ENCODE data around the gene CDKN2AIP.

Gene CDKN2AIP

GRCh38 chr4:183444214-183445096, at the start of gene CDKN2AIP:
Gene CDKN2AIP (plus strand): TSS chr4:183444636. CDS start chr4:183444798, 162 bp downstream.
- H3K9ac ChIP-seq (ENCODE audit: low read depth, low read length) = peak within 1 kb of the TSS; percentile 97
- peaks cover 4% of the 10 kb centered on the region; the same call in 1 of the 2 replicates for H3K4me1 ChIP-seq (ENCODE audit: control insufficient read depth, insufficient read depth, low read length)
- peak within 1 kb of the TSS; percentile 86 for H3K4me3 ChIP-seq (ENCODE audit: low read depth, low read length)
- no peaks in the 10 kb centered on the region for H3K27me3 ChIP-seq (ENCODE audit: control insufficient read depth, insufficient read depth, low read length)
- H3K9me3 ChIP-seq (ENCODE audit: control insufficient read depth, insufficient read depth, low read length) = no peaks in the 10 kb centered on the region
- H3K27ac ChIP-seq (ENCODE audit: low read depth, low read length) = peak within 1 kb of the TSS; percentile 100
- H3K36me3 ChIP-seq (ENCODE audit: control insufficient read depth, insufficient read depth, low read length) = peaks cover 37% of the 10 kb centered on the region

GRCh38 chr4:183395395-183395794, 49.0 kb upstream of the CDKN2AIP start:
- Histone ChIP-seq H3K4me3 (ENCODE audit: low read depth, low read length) (no peak overlapping the region), H3K36me3 (ENCODE audit: control insufficient read depth, insufficient read depth, low read length) (no peaks in the 10 kb centered on the region), H3K27ac (ENCODE audit: low read depth, low read length) (no peak overlapping the region), H3K4me1 (ENCODE audit: control insufficient read depth, insufficient read depth, low read length) (peaks cover 4% of the 10 kb centered on the region; the same call in 1 of the 2 replicates), H3K27me3 (ENCODE audit: control insufficient read depth, insufficient read depth, low read length) (peaks cover 10% of the 10 kb centered on the region; the same call in 1 of the 2 replicates), H3K9me3 (ENCODE audit: control insufficient read depth, insufficient read depth, low read length) (no peaks in the 10 kb centered on the region), H3K9ac (ENCODE audit: low read depth, low read length) (no peak overlapping the region)

- no peaks in the 10 kb centered on the region for H3K9me3 ChIP-seq (ENCODE audit: control insufficient read depth, insufficient read depth, low read length)
- H3K9ac ChIP-seq (ENCODE audit: low read depth, low read length) = no peak overlapping the region
- H3K4me1 ChIP-seq (ENCODE audit: control insufficient read depth, insufficient read depth, low read length) = peaks cover 2% of the 10 kb centered on the region; the same call in 1 of the 2 replicates
- H3K27ac ChIP-seq (ENCODE audit: low read depth, low read length) = no peak overlapping the region
- H3K4me3 ChIP-seq (ENCODE audit: low read depth, low read length) = no peak overlapping the region
- H3K36me3 ChIP-seq (ENCODE audit: control insufficient read depth, insufficient read depth, low read length) = no peaks in the 10 kb centered on the region
- H3K27me3 ChIP-seq (ENCODE audit: control insufficient read depth, insufficient read depth, low read length) = peaks cover 10% of the 10 kb centered on the region; the same call in 1 of the 2 replicates
These were observed 48.2 kb upstream of the CDKN2AIP start for GRCh38 chr4:183396227-183396637.

- Histone ChIP-seq H3K4me1 (ENCODE audit: control insufficient read depth, insufficient read depth, low read length) (peaks cover 2% of the 10 kb centered on the region; the same call in 1 of the 2 replicates), H3K27ac (ENCODE audit: low read depth, low read length) (no peak overlapping the region), H3K9ac (ENCODE audit: low read depth, low read length) (peak overlapping the region; percentile 32; the same call in 1 of the 2 replicates), H3K27me3 (ENCODE audit: control insufficient read depth, insufficient read depth, low read length) (peaks cover 10% of the 10 kb centered on the region; the same call in 1 of the 2 replicates), H3K4me3 (ENCODE audit: low read depth, low read length) (peak overlapping the region; percentile 64; the same call in 1 of the 2 replicates), H3K9me3 (ENCODE audit: control insufficient read depth, insufficient read depth, low read length) (no peaks in the 10 kb centered on the region), H3K36me3 (ENCODE audit: control insufficient read depth, insufficient read depth, low read length) (no peaks in the 10 kb centered on the region)
These were observed 46.6 kb upstream of the CDKN2AIP start for GRCh38 chr4:183397741-183398297.

- H3K9ac ChIP-seq (ENCODE audit: low read depth, low read length) = peak overlapping the region; percentile 32; the same call in 1 of the 2 replicates
- no peak overlapping the region for H3K27ac ChIP-seq (ENCODE audit: low read depth, low read length)
- no peaks in the 10 kb centered on the region for H3K9me3 ChIP-seq (ENCODE audit: control insufficient read depth, insufficient read depth, low read length)
- peaks cover 2% of the 10 kb centered on the region; the same call in 1 of the 2 replicates for H3K4me1 ChIP-seq (ENCODE audit: control insufficient read depth, insufficient read depth, low read length)
- H3K27me3 ChIP-seq (ENCODE audit: control insufficient read depth, insufficient read depth, low read length) = peaks cover 10% of the 10 kb centered on the region; the same call in 1 of the 2 replicates
- peak overlapping the region; percentile 64 for H3K4me3 ChIP-seq (ENCODE audit: low read depth, low read length)
- no peaks in the 10 kb centered on the region for H3K36me3 ChIP-seq (ENCODE audit: control insufficient read depth, insufficient read depth, low read length)
These were observed 45.9 kb upstream of the CDKN2AIP start for GRCh38 chr4:183398298-183399125.

GRCh38 chr4:183399126-183399522, 45.3 kb upstream of the CDKN2AIP start:
- Histone ChIP-seq H3K27ac (ENCODE audit: low read depth, low read length) (no peak overlapping the region), H3K36me3 (ENCODE audit: control insufficient read depth, insufficient read depth, low read length) (no peaks in the 10 kb centered on the region), H3K9ac (ENCODE audit: low read depth, low read length) (no peak overlapping the region), H3K4me1 (ENCODE audit: control insufficient read depth, insufficient read depth, low read length) (peaks cover 2% of the 10 kb centered on the region; the same call in 1 of the 2 replicates), H3K4me3 (ENCODE audit: low read depth, low read length) (peak overlapping the region; percentile 64; the same call in 1 of the 2 replicates), H3K9me3 (ENCODE audit: control insufficient read depth, insufficient read depth, low read length) (no peaks in the 10 kb centered on the region), H3K27me3 (ENCODE audit: control insufficient read depth, insufficient read depth, low read length) (peaks cover 10% of the 10 kb centered on the region; the same call in 1 of the 2 replicates)

- Histone ChIP-seq H3K27me3 (ENCODE audit: control insufficient read depth, insufficient read depth, low read length) (peaks cover 10% of the 10 kb centered on the region; the same call in 1 of the 2 replicates), H3K27ac (ENCODE audit: low read depth, low read length) (no peak overlapping the region), H3K9ac (ENCODE audit: low read depth, low read length) (no peak overlapping the region), H3K4me3 (ENCODE audit: low read depth, low read length) (no peak overlapping the region), H3K9me3 (ENCODE audit: control insufficient read depth, insufficient read depth, low read length) (no peaks in the 10 kb centered on the region), H3K4me1 (ENCODE audit: control insufficient read depth, insufficient read depth, low read length) (peaks cover 2% of the 10 kb centered on the region; the same call in 1 of the 2 replicates), H3K36me3 (ENCODE audit: control insufficient read depth, insufficient read depth, low read length) (no peaks in the 10 kb centered on the region)
These were observed 44.8 kb upstream of the CDKN2AIP start for GRCh38 chr4:183399616-183400015.

GRCh38 chr4:183400035-183400434, 44.4 kb upstream of the CDKN2AIP start:
- Histone ChIP-seq H3K9ac (ENCODE audit: low read depth, low read length) (no peak overlapping the region), H3K4me3 (ENCODE audit: low read depth, low read length) (no peak overlapping the region), H3K27ac (ENCODE audit: low read depth, low read length) (no peak overlapping the region)

GRCh38 chr4:183401473-183401872, 43.0 kb upstream of the CDKN2AIP start:
- Histone ChIP-seq H3K4me3 (ENCODE audit: low read depth, low read length) (no peak overlapping the region), H3K9me3 (ENCODE audit: control insufficient read depth, insufficient read depth, low read length) (no peaks in the 10 kb centered on the region), H3K9ac (ENCODE audit: low read depth, low read length) (no peak overlapping the region), H3K4me1 (ENCODE audit: control insufficient read depth, insufficient read depth, low read length) (peaks cover 2% of the 10 kb centered on the region; the same call in 1 of the 2 replicates), H3K36me3 (ENCODE audit: control insufficient read depth, insufficient read depth, low read length) (no peaks in the 10 kb centered on the region), H3K27ac (ENCODE audit: low read depth, low read length) (no peak overlapping the region), H3K27me3 (ENCODE audit: control insufficient read depth, insufficient read depth, low read length) (peaks cover 10% of the 10 kb centered on the region; the same call in 1 of the 2 replicates)

More at GRCh38 chr4:183400035-183400434, 44.4 kb upstream of the CDKN2AIP start:
- Histone ChIP-seq H3K4me1 (ENCODE audit: control insufficient read depth, insufficient read depth, low read length) (peaks cover 2% of the 10 kb centered on the region; the same call in 1 of the 2 replicates), H3K36me3 (ENCODE audit: control insufficient read depth, insufficient read depth, low read length) (no peaks in the 10 kb centered on the region), H3K9me3 (ENCODE audit: control insufficient read depth, insufficient read depth, low read length) (no peaks in the 10 kb centered on the region), H3K27me3 (ENCODE audit: control insufficient read depth, insufficient read depth, low read length) (peaks cover 10% of the 10 kb centered on the region; the same call in 1 of the 2 replicates)

- H3K36me3 ChIP-seq (ENCODE audit: control insufficient read depth, insufficient read depth, low read length) = no peaks in the 10 kb centered on the region
- H3K4me1 ChIP-seq (ENCODE audit: control insufficient read depth, insufficient read depth, low read length) = peaks cover 2% of the 10 kb centered on the region; the same call in 1 of the 2 replicates
- H3K9ac ChIP-seq (ENCODE audit: low read depth, low read length) = no peak overlapping the region
- H3K9me3 ChIP-seq (ENCODE audit: control insufficient read depth, insufficient read depth, low read length) = no peaks in the 10 kb centered on the region
- H3K27me3 ChIP-seq (ENCODE audit: control insufficient read depth, insufficient read depth, low read length) = peaks cover 7% of the 10 kb centered on the region; the same call in 1 of the 2 replicates
- H3K27ac ChIP-seq (ENCODE audit: low read depth, low read length) = no peak overlapping the region
- no peak overlapping the region for H3K4me3 ChIP-seq (ENCODE audit: low read depth, low read length)
These were observed 41.7 kb upstream of the CDKN2AIP start for GRCh38 chr4:183402771-183403170.
